ENCODE results near the gene SLC27A2.
"Not testable (repeated sequence)": the region's sequence is repeated elsewhere in the genome, so short reads cannot be mapped to it uniquely, and the experiment has no call there.

Gene SLC27A2

GRCh38 chr15:50181969-50182218 lies at the start of gene SLC27A2:
SLC27A2 (plus strand) TSS chr15:50182196; CDS start chr15:50182428, 232 bp downstream.
- DNase-seq (ENCODE audit: low spot score): no peak

- not testable (repeated sequence) for DNase-seq (ENCODE audit: low spot score)
Measured at GRCh38 chr15:50132251-50132984, 49.6 kb upstream of the SLC27A2 start.

GRCh38 chr15:50134524-50135024 lies 47.4 kb upstream of the SLC27A2 start:
- no peak for DNase-seq (ENCODE audit: low spot score)

GRCh38 chr15:50135031-50135551 lies 46.9 kb upstream of the SLC27A2 start:
- DNase-seq (ENCODE audit: low spot score): no peak

- no peak for DNase-seq (ENCODE audit: low spot score)
Measured at GRCh38 chr15:50137330-50137761, 44.6 kb upstream of the SLC27A2 start.

GRCh38 chr15:50137893-50138292 lies 44.1 kb upstream of the SLC27A2 start:
- no peak for DNase-seq (ENCODE audit: low spot score)

- DNase-seq (ENCODE audit: low spot score): no peak
Measured at GRCh38 chr15:50138391-50138790, 43.6 kb upstream of the SLC27A2 start.

- no peak for DNase-seq (ENCODE audit: low spot score)
Measured at GRCh38 chr15:50140098-50140497, 41.9 kb upstream of the SLC27A2 start.

- DNase-seq (ENCODE audit: low spot score): no peak
Measured at GRCh38 chr15:50140983-50141382, 41.0 kb upstream of the SLC27A2 start.

- DNase-seq (ENCODE audit: low spot score): no peak
Measured at GRCh38 chr15:50141856-50142255, 40.1 kb upstream of the SLC27A2 start.

- no peak for DNase-seq (ENCODE audit: low spot score)
Measured at GRCh38 chr15:50143255-50143860, 38.6 kb upstream of the SLC27A2 start.

- DNase-seq (ENCODE audit: low spot score): no peak
Measured at GRCh38 chr15:50144341-50145120, 37.5 kb upstream of the SLC27A2 start.

- peak; percentile 57 for DNase-seq (ENCODE audit: low spot score)
Measured at GRCh38 chr15:50145451-50145872, 36.5 kb upstream of the SLC27A2 start.

GRCh38 chr15:50146632-50147031 lies 35.4 kb upstream of the SLC27A2 start:
- no peak for DNase-seq (ENCODE audit: low spot score)

- no peak for DNase-seq (ENCODE audit: low spot score)
Measured at GRCh38 chr15:50148362-50148963, 33.5 kb upstream of the SLC27A2 start.

- no peak for DNase-seq (ENCODE audit: low spot score)
Measured at GRCh38 chr15:50149090-50149489, 32.9 kb upstream of the SLC27A2 start.

GRCh38 chr15:50150349-50150748 lies 31.6 kb upstream of the SLC27A2 start:
- DNase-seq (ENCODE audit: low spot score): no peak

- DNase-seq (ENCODE audit: low spot score): no peak
Measured at GRCh38 chr15:50150851-50151250, 31.1 kb upstream of the SLC27A2 start.

- DNase-seq (ENCODE audit: low spot score): no peak
Measured at GRCh38 chr15:50151476-50151875, 30.5 kb upstream of the SLC27A2 start.

- DNase-seq (ENCODE audit: low spot score): not testable (repeated sequence)
Measured at GRCh38 chr15:50158236-50158635, 23.8 kb upstream of the SLC27A2 start.

GRCh38 chr15:50162969-50163718 lies 18.9 kb upstream of the SLC27A2 start:
- no peak for DNase-seq (ENCODE audit: low spot score)

Measured in CD4-positive, alpha-beta T cell treated with Interleukin-15 for 4 hours (primary cell).